HCT116 (cell line): ENCODE results near the gene ST3GAL5. TPM values are rescaled to one million over a fixed set of nuclear protein-coding genes. Genes with fewer than 3 reads are reported as not detected.

Experiments
- ATAC-seq: fragments of 200-7000 bp; cut with Tn5 transposase; 2 replicates; pipeline ENCODE4 v1.9.1; 2020; ENCODE audit warnings: mild to moderate bottlenecking, moderate library complexity
- BruUV-seq: library from RNA; stranded (reverse); fragments of 400-500 nt; replicated peaks from 2 replicates; lab custom pipeline; 2021; lab: Mats Ljungman, UMichigan
- CTCF ChIA-PET: fragments of 300-600 bp; sonication (Branson Sonifier 250); formaldehyde crosslinking; loops from one replicate; lab custom pipeline; 2021; ENCODE audit warnings: antibody characterized with exemption; lab: Charles Lee
- POLR2A ChIA-PET: fragments of 300-600, 350-600 bp; sonication (Branson Sonifier 250); formaldehyde crosslinking; loops from one replicate; lab custom pipeline; 2021; ENCODE audit warnings: antibody characterized with exemption; lab: Charles Lee
- RAD21 ChIA-PET, 2 experiments: fragments of 300-600 bp; sonication (Branson Sonifier 250); formaldehyde crosslinking; loops; one replicate each; lab custom pipeline; 2023; ENCODE audit warnings: low total read pairs in 2 of 2; ENCODE audit not compliant: uncharacterized antibody in 2 of 2, unreplicated experiment in 2 of 2, low non-redundant PET in 1 of 2; lab: Charles Lee
- DNase-seq: peaks from one replicate; pipeline ENCODE4 v3.0.0-alpha.2; 2010; ENCODE audit warnings: low read depth, low spot score
- H2AFZ ChIP-seq: fragments of 200-600 bp; shearing (Covaris generic), sonication (generic); 2 replicates; pipeline ENCODE4 v1.6.1; 2017; ENCODE audit warnings: low read depth, mixed run types, mixed read lengths, antibody characterized with exemption, low read length; ENCODE audit not compliant: poor library complexity, severe bottlenecking
- H3K27ac ChIP-seq: 2 replicates; pipeline ENCODE4 v1.5.1; 2012; ENCODE audit warnings: low read depth, low read length
- H3K27me3 ChIP-seq: fragments of 200-600 bp; sonication (generic); 2 replicates; pipeline ENCODE4 v1.6.1; 2016; ENCODE audit warnings: mixed run types, low read length, mixed read lengths; ENCODE audit not compliant: insufficient read depth
- H3K36me3 ChIP-seq, 2 experiments: fragments of 200-500 bp in 1 of 2; fragments of 200-600 bp in 1 of 2; sonication (Bioruptor generic) in 1 of 2; sonication (generic) in 1 of 2; 2 replicates each; pipeline versions ENCODE4 v1.5.1 to v1.6.1; 2014 to 2016; ENCODE audit warnings: low read length in 2 of 2, inconsistent platforms in 1 of 2, mixed read lengths in 1 of 2, mixed run types in 1 of 2; ENCODE audit not compliant: insufficient read depth in 2 of 2, control insufficient read depth in 1 of 2
- H3K4me1 ChIP-seq, 2 experiments: fragments of 200-600 bp in 1 of 2; sonication (generic) in 1 of 2; 2 replicates each; pipeline versions ENCODE4 v1.5.1 to v1.6.1; 2012 to 2017; ENCODE audit warnings: low read length in 2 of 2, inconsistent platforms in 1 of 2, mild to moderate bottlenecking in 1 of 2, mixed read lengths in 1 of 2, mixed run types in 1 of 2, moderate library complexity in 1 of 2; ENCODE audit not compliant: insufficient read depth in 2 of 2, control insufficient read depth in 1 of 2
- H3K4me2 ChIP-seq: fragments of 200-600 bp; sonication (generic); 2 replicates; pipeline ENCODE4 v1.6.1; 2017; ENCODE audit warnings: mixed run types, low read length, mixed read lengths
- H3K4me3 ChIP-seq, 2 experiments: fragments of 200-600 bp in 1 of 2; sonication (generic) in 1 of 2; replicated peaks in 1 of 2; 2 replicates each; pipeline ENCODE4 v1.5.1; 2011 to 2016; ENCODE audit warnings: low read length in 2 of 2, control low read depth in 1 of 2, low read depth in 1 of 2, mild to moderate bottlenecking in 1 of 2, mixed read lengths in 1 of 2, mixed run types in 1 of 2
- H3K79me2 ChIP-seq: fragments of 200-600 bp; sonication (generic); 2 replicates; pipeline ENCODE4 v1.6.1; 2017; ENCODE audit warnings: mild to moderate bottlenecking, mixed run types, low read length, moderate library complexity, mixed read lengths; ENCODE audit not compliant: insufficient read depth
- H3K9ac ChIP-seq: fragments of 200-600 bp; sonication (generic); 2 replicates; pipeline ENCODE4 v1.6.1; 2016; ENCODE audit warnings: low read length, mixed read lengths
- H3K9me2 ChIP-seq: fragments of 200-600 bp; sonication (generic), shearing (Covaris generic); 2 replicates; pipeline ENCODE4 v1.6.1; 2017; ENCODE audit warnings: mixed run types, mild to moderate bottlenecking, moderate library complexity; ENCODE audit not compliant: insufficient read depth
- H3K9me3 ChIP-seq, 2 experiments: fragments of 200-500 bp in 1 of 2; fragments of 200-600 bp in 1 of 2; sonication (Bioruptor generic) in 1 of 2; sonication (generic) in 1 of 2; 2 replicates each; pipeline ENCODE4 v1.6.1; 2014 to 2017; ENCODE audit warnings: low read length in 2 of 2, mixed read lengths in 2 of 2, inconsistent platforms in 1 of 2, low read depth in 1 of 2, mild to moderate bottlenecking in 1 of 2, mixed run types in 1 of 2, moderate library complexity in 1 of 2; ENCODE audit not compliant: control insufficient read depth in 1 of 2, insufficient read depth in 1 of 2
- H4K20me1 ChIP-seq: fragments of 200-600 bp; sonication (generic), shearing (Covaris generic); 2 replicates; pipeline ENCODE4 v1.6.1; 2017; ENCODE audit warnings: mixed run types, mild to moderate bottlenecking, moderate library complexity; ENCODE audit not compliant: insufficient read depth
- CBX3 ChIP-seq: IDR thresholded peaks from 2 replicates; pipeline ENCODE4 v1.6.1; 2012; ENCODE audit warnings: low read depth
- CTCF ChIP-seq, 3 experiments: fragments of 200-600 bp in 1 of 3; sonication (generic) in 1 of 3; IDR thresholded peaks in 2 of 3; conservative IDR thresholded peaks in 1 of 3; 2 replicates each; pipeline ENCODE4 v1.5.1; 2012 to 2017; ENCODE audit warnings: low read depth in 2 of 3, low read length in 2 of 3, antibody characterized with exemption in 1 of 3, borderline replicate concordance in 1 of 3, control low read depth in 1 of 3, mild to moderate bottlenecking in 1 of 3, mixed read lengths in 1 of 3, mixed run types in 1 of 3, moderate library complexity in 1 of 3; ENCODE audit not compliant: insufficient read depth in 1 of 3
- EGR1 ChIP-seq: IDR thresholded peaks from 2 replicates; pipeline ENCODE4 v1.6.1; 2012; ENCODE audit warnings: low read depth
- ELF1 ChIP-seq: IDR thresholded peaks from 2 replicates; pipeline ENCODE4 v1.6.1; 2012; ENCODE audit warnings: low read depth, borderline replicate concordance
- EZH2 ChIP-seq: fragments of 200-600 bp; sonication (generic); IDR thresholded peaks from 2 replicates; pipeline ENCODE4 v1.6.1; 2017; ENCODE audit warnings: antibody characterized with exemption, mixed run types
- EZH2phosphoT487 ChIP-seq: fragments of 200-600 bp; IDR thresholded peaks from 2 replicates; pipeline ENCODE4 v1.6.1; 2018; ENCODE audit warnings: antibody characterized with exemption, borderline replicate concordance
- FOSL1 ChIP-seq: IDR thresholded peaks from 2 replicates; pipeline ENCODE4 v1.6.1; 2012; ENCODE audit warnings: low read depth
- JUND ChIP-seq: IDR thresholded peaks from 2 replicates; pipeline ENCODE4 v1.6.1; 2012
- POLR2A ChIP-seq: IDR thresholded peaks from 2 replicates; pipeline ENCODE4 v1.7.0; 2011; ENCODE audit warnings: borderline replicate concordance; ENCODE audit not compliant: insufficient read depth, insufficient read length; ENCODE audit errors: extremely low read depth
- RAD21 ChIP-seq: IDR thresholded peaks from 2 replicates; pipeline ENCODE4 v1.6.1; 2012; ENCODE audit warnings: low read depth, mild to moderate bottlenecking
- SIN3A ChIP-seq: IDR thresholded peaks from 2 replicates; pipeline ENCODE4 v1.6.1; 2012; ENCODE audit warnings: low read depth
- SRF ChIP-seq: IDR thresholded peaks from 2 replicates; pipeline ENCODE4 v1.6.1; 2012; ENCODE audit warnings: low read depth
- YY1 ChIP-seq: IDR thresholded peaks from 2 replicates; pipeline ENCODE4 v1.6.1; 2011; ENCODE audit warnings: low read length, low read depth, moderate library complexity, mild to moderate bottlenecking; ENCODE audit not compliant: insufficient replicate concordance; ENCODE audit errors: extremely low read depth
- ZBTB33 ChIP-seq: IDR thresholded peaks from 2 replicates; pipeline ENCODE4 v1.6.1; 2011; ENCODE audit warnings: mild to moderate bottlenecking, low read length, moderate library complexity; ENCODE audit not compliant: insufficient replicate concordance; ENCODE audit errors: extremely low read depth
- ZFX ChIP-seq: fragments of 450-650 bp; IDR thresholded peaks from 2 replicates; pipeline ENCODE4 v1.6.1; 2017
- ZNF274 ChIP-seq: fragments of 200-500 bp; sonication (Bioruptor generic); IDR thresholded peaks from 2 replicates; pipeline ENCODE4 v1.6.1; 2014; ENCODE audit warnings: mild to moderate bottlenecking, low read depth, low read length, inconsistent platforms
- intact Hi-C: fragments of 100-400 bp; cut with micrococcal nuclease; formaldehyde crosslinking; loops from 2 replicates; pipeline ENCODE4 v1.10.0; 2022
- total RNA-seq: library from RNA; stranded (reverse); gene quantifications from one replicate; pipeline ENCODE4 v1.2.1, GENCODE V29; 2021; ENCODE audit not compliant: unreplicated experiment
- TF ChIP-seq, protein P1 (sequence below): IDR thresholded peaks from 2 replicates; pipeline ENCODE4 v1.6.1; 2012
- TF ChIP-seq, protein P2 (sequence below): IDR thresholded peaks from 2 replicates; pipeline ENCODE4 v1.6.1; 2012

ST3GAL5 gene
- total RNA-seq, 1 experiment from 2014 or later: 14.8 TPM

GRCh38 chr2:85850451-85850850, 38.3 kb downstream of the ST3GAL5 start:
- ChIA-PET RAD21 (no interaction called here), CTCF (no interaction called here), POLR2A (no interaction called here)
- no TSS peak for BruUV-seq
- no peaks in the 10 kb centered on the region for H3K4me1 ChIP-seq
- H3K4me2 ChIP-seq: no peak overlapping the region
- H3K9ac ChIP-seq: no peak overlapping the region
- H3K9me2 ChIP-seq: no peaks in the 10 kb centered on the region
- no peak overlapping the region for H2AFZ ChIP-seq
- no peak overlapping the region for H3K4me3 ChIP-seq
- H3K27me3 ChIP-seq: no peaks in the 10 kb centered on the region
- H3K79me2 ChIP-seq: no peaks in the 10 kb centered on the region
- intact Hi-C loops: no loop called here
- H3K9me3 ChIP-seq: no peaks in the 10 kb centered on the region
- H3K36me3 ChIP-seq: no peaks in the 10 kb centered on the region
- DNase-seq (no peak), ATAC-seq (no peak)
- TF ChIP-seq SRF (no peak), CBX3 (no peak)
- H3K27ac ChIP-seq: no peak overlapping the region
- no peaks in the 10 kb centered on the region for H4K20me1 ChIP-seq

DNA sequence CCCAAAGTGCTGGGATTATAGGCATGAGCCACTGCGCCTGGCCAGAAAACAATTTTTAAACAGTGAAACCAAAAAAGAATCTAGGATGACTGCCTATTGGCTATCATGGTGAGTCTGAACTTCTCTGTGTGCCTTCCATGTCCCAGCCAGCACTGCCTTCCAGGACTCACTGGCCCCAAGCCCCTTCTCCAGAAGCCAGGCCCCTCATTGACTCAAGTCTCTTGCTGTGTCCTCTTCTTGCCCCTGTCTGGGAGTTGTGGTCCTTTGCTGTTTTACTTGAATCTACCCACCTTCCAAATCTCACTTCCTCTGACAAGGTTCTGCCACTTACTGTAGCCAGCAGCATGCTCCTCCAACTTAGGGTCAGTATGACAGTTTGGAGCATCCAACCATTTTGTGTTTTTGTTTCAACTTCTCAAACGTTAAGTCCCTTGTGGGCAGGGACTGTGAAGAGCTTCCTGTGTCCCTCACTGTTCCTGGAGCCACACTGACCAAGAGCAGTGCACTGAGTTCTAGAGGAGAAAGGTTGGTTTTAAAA, 41.7 kb downstream of the ST3GAL5 start:
- RAD21 ChIA-PET: no interaction called here
- Histone ChIP-seq H4K20me1 (no peaks in the 10 kb centered on the region), H3K36me3 (no peaks in the 10 kb centered on the region), H3K9me2 (no peaks in the 10 kb centered on the region), H3K9me3 (no peaks in the 10 kb centered on the region), H3K27ac (no peak overlapping the region), H3K79me2 (no peaks in the 10 kb centered on the region), H3K4me1 (no peaks in the 10 kb centered on the region), H3K27me3 (no peaks in the 10 kb centered on the region), H2AFZ (no peak overlapping the region), H3K4me3 (no peak overlapping the region), H3K9ac (no peak overlapping the region), H3K4me2 (no peak overlapping the region)
- DNase-seq (no peak), ATAC-seq (no peak)
- CTCF ChIA-PET: no interaction called here
- BruUV-seq: no TSS peak
- intact Hi-C loops: no loop called here
- POLR2A ChIA-PET: no interaction called here
- no peak for TF ChIP-seq EGR1
- TF ChIP-seq YY1: no peak
- TF ChIP-seq, protein P1, sequence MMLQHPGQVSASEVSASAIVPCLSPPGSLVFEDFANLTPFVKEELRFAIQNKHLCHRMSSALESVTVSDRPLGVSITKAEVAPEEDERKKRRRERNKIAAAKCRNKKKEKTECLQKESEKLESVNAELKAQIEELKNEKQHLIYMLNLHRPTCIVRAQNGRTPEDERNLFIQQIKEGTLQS: no peak
- no peak for TF ChIP-seq EZH2
- TF ChIP-seq EZH2phosphoT487: no peak
- no peak for TF ChIP-seq ZBTB33
- no peak for TF ChIP-seq FOSL1
- TF ChIP-seq RAD21: no peak
- TF ChIP-seq CBX3: no peak
- no peak for TF ChIP-seq ZNF274
- TF ChIP-seq POLR2A: no peak
- no peak for TF ChIP-seq JUND
- no peak for TF ChIP-seq CTCF (IDR thresholded peaks at IDR 0.05 in 2 of 3, conservative IDR thresholded peaks at IDR 0.05 in 1 of 3; ENCODE audit: borderline replicate concordance in 1 of 3, insufficient read depth in 1 of 3, low read depth in 2 of 3, low read length in 2 of 3)
- TF ChIP-seq ELF1: no peak
- TF ChIP-seq ZFX: no peak
- TF ChIP-seq SIN3A: no peak
- TF ChIP-seq, protein P2, sequence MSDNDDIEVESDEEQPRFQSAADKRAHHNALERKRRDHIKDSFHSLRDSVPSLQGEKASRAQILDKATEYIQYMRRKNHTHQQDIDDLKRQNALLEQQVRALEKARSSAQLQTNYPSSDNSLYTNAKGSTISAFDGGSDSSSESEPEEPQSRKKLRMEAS: no peak
- TF ChIP-seq SRF: no peak
